NB4 (cell line): ENCODE results near the gene L3MBTL3.

Experiments
- CTCF ChIP-seq: IDR thresholded peaks from one replicate; pipeline ENCODE4 v1.5.1; 2012; ENCODE audit warnings: low read depth, low read length
- MAX ChIP-seq: IDR thresholded peaks from 2 replicates; pipeline ENCODE4 v1.6.1; 2011; ENCODE audit warnings: low read depth, low read length
- MYC ChIP-seq: IDR thresholded peaks from 2 replicates; pipeline ENCODE4 v1.6.1; 2011; ENCODE audit warnings: low read depth, low read length
- POLR2A ChIP-seq: IDR thresholded peaks from 2 replicates; pipeline ENCODE4 v1.6.1; 2011; ENCODE audit warnings: mild to moderate bottlenecking; ENCODE audit not compliant: insufficient read length; ENCODE audit errors: extremely low read depth

DNA sequence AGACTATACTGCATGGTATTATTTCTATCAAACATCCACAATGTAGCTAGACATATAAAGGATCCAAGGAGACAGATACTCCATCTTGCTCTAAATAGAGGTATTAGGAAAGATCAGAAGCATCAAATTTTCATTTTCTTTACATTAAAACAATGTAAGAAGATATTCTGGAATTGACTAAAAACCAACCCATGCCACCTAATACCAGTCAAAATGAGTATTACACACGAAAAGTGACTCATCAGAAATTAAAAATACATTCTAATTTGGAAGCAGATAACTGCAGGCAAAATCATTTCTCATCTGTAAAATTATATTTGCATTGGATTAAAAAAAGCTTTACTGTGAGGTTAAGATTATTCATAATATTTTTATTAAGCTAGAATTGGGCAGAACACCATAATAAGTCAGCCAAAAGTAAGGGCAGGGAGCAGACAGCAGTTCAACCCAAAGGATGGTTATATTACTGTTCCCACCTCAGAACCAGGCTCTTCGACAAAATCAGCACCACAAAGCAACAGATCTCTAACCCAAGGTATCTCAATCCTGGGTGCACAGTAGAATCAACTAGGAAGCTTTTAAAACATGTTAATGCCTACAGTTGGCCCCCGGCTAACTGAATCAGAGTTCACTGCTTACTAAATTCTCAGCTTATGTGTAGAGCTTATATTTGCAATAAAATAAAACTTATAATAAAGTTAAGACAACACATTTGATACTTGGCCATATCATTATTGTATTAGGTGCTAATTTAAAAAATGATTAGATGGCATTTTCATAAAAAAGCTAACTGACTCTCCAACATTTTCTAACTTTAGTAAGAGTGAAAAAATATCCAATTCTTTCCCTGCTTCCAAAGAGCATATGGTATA lies 169.2 kb downstream of the L3MBTL3 start:
- TF ChIP-seq CTCF: no peak
- no peak for TF ChIP-seq POLR2A
- no peak for TF ChIP-seq MYC
- TF ChIP-seq MAX: no peak
